ENCODE measurements around the gene ARHGEF7.

DNA sequence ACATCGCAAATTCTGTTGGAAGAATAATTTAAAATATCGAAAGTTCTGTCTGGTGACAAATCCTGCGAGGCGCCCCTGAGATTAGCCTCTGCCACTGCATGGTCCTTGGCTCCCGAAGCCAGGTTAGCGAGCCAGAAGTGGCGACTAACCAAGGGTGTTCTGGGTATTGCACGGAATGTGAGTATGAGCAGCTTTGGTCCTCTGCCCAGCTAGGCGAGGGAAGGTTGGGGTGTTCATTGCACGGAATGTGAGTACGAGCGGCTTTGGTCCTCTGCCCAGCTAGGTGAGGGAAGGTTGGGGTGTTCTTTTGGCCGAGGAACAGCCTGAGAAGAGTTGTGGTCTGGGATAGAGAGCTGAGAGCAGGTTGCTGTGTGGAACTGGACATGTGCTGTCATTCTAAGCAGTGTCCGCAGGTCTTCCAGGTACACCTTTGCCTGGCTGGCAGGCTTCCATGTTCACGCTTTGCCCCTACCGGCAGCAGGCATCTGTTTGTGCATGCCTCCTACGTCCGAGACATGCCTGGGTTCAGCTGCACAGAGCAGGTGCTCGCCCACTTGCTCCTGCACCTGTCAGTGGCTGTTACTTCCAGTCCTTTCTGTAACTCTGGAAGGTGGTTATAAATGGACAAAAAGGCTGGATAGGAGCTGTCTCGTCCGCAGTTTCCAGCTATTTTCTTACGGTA is 187.1 kb downstream of the ARHGEF7 start:
- TF ChIP-seq POLR2AphosphoS5 (IDR thresholded peaks at IDR 0.05; ENCODE audit: low read depth, low read length) (no peak), POLR2A (IDR thresholded peaks at IDR 0.05; ENCODE audit: low read depth, low read length) (no peak), TAF1 (IDR thresholded peaks at IDR 0.05; ENCODE audit: borderline replicate concordance, low read depth, low read length) (no peak)
